Pancreas (tissue), 10 donors: ENCODE data around the gene PARVA. TPM values are rescaled to one million over a fixed set of nuclear protein-coding genes. Genes with fewer than 3 reads are reported as not detected.

Source experiments
- ATAC-seq, 4 donors: fragments of 200-7000 bp; cut with Tn5 transposase; one replicate each; pipeline versions ENCODE4 v1.8.0 to v1.9.1; 2020; ENCODE audit warnings: mild to moderate bottlenecking in 4 of 4, moderate library complexity in 4 of 4
- DNase-seq, 6 donors: peaks; one replicate each; pipeline ENCODE4 v3.0.0-alpha.2; 2020
- FAIRE-seq: peaks from 2 replicates; lab custom pipeline; 2012; peaks lifted over from hg19 to GRCh38; lab: Jason Lieb, UNC
- H3K27ac ChIP-seq, 4 donors: fragments of 200-600 bp; sonication (generic); 1 replicate in 3 of 4; 2 replicates in 1 of 4; pipeline versions ENCODE4 v1.5.0 to v1.8.0; 2020
- H3K27me3 ChIP-seq, 4 donors: fragments of 200-600 bp; one replicate each; pipeline ENCODE4 v1.8.0; 2021
- H3K36me3 ChIP-seq, 3 donors: fragments of 200-600 bp; sonication (generic) in 1 of 3; one replicate each; pipeline versions ENCODE4 v1.5.0 to v1.8.0; 2020 to 2021
- H3K4me1 ChIP-seq, 3 donors: fragments of 200-600 bp; one replicate each; pipeline ENCODE4 v1.8.0; 2021
- H3K4me3 ChIP-seq, 4 donors: fragments of 200-600 bp; sonication (generic) in 2 of 4; one replicate each; pipeline versions ENCODE4 v1.5.0 to v1.8.0; 2020 to 2021
- H3K9me3 ChIP-seq, 4 donors: fragments of 200-600 bp; one replicate each; pipeline ENCODE4 v1.8.0; 2021
- CTCF ChIP-seq, 4 donors: fragments of 200-600 bp; sonication (generic) in 3 of 4; IDR thresholded peaks; one replicate each; pipeline versions ENCODE4 v1.5.0 to v1.8.0; 2021; ENCODE audit warnings: antibody characterized with exemption in 4 of 4
- WGBS, 2 donors: extraction: QIAGEN DNeasy Blood & Tissue Kit; methylation state at CpG; one replicate each; pipeline ENCODE4 v1.1.7; 2013; 5-methylcytosine and 5-hydroxymethylcytosine counted together
- intact Hi-C, 3 donors: fragments of 100-400 bp; cut with DNase I; formaldehyde crosslinking; loops; one replicate each; pipeline versions ENCODE4 v1.11.1 to v1.14.2; 2022
- polyA plus RNA-seq, 2 donors: library from polyadenylated mRNA; stranded (reverse); fragments of 200-250 nt; gene quantifications; one replicate each; pipeline ENCODE4 v1.2.3, GENCODE V29; 2013
- total RNA-seq, 6 donors: library from RNA; stranded (reverse); fragmentation: NEBNext Ultra II Directional in 4 of 6; extraction: Animal tissue kit (Norgen Biotek cat#: 25700) in 4 of 6; gene quantifications; one replicate each; pipeline versions ENCODE4 v1.2.1 to v1.2.4, GENCODE V29; 2021 to 2023
- donor health status: healthy with polysubstance abuse.
- donor health status: DM: no; HTN: no; CAD: no; lungs with moderate emphysema.
- donor health status: DM: no; HTN: no; CAD: no.
- donor health status: control.
- donor health status: control.
- donor health status: Bipolar disorder and iron deficiency.
- donor health status: DM: yes; HTN: yes; CAD: no.
- donor health status: DM: no; HTN: no; CAD: no.
- donor health status: DM: no; HTN: no; CAD: no.
- donor health status: DM: yes; HTN: yes; CAD: no.

Gene PARVA
- total and polyA plus RNA-seq, 8 donors = 12.4 to 61.9 (median 43.1) TPM

GRCh38 chr11:12389676-12390657 is 12.6 kb downstream of the PARVA start:
- no peak for FAIRE-seq
- ATAC-seq = peak in 2 of 4 donors; percentile 21 to 25
- WGBS, 2 donors = 35 to 48% methylated on average over 10 of the region's 10 CpGs
- Histone ChIP-seq H3K4me3 (no peak overlapping the region), H3K27ac (peak overlapping the region in 3 of 4 donors; percentile 16 to 52 (median 23)), H3K36me3 (no peaks in the 10 kb centered on the region), H3K4me1 (peaks cover 11 to 29% (median 26%) of the 10 kb centered on the region in 3 donors), H3K27me3 (no peaks in the 10 kb centered on the region), H3K9me3 (no peaks in the 10 kb centered on the region)
- intact Hi-C loops = no loop called here
- DNase-seq = no peak
- no peak for TF ChIP-seq CTCF (IDR thresholded peaks at IDR 0.05)

GRCh38 chr11:12390687-12391110 is 13.3 kb downstream of the PARVA start:
- Histone ChIP-seq H3K4me1 (peaks cover 11 to 29% (median 26%) of the 10 kb centered on the region in 3 donors), H3K4me3 (no peak overlapping the region), H3K36me3 (no peaks in the 10 kb centered on the region), H3K27me3 (no peaks in the 10 kb centered on the region), H3K9me3 (no peaks in the 10 kb centered on the region), H3K27ac (peak overlapping the region in 3 of 4 donors; percentile 16 to 52 (median 23))
- no peak for TF ChIP-seq CTCF (IDR thresholded peaks at IDR 0.05)
- peak; percentile 47 to 82 (median 66) for ATAC-seq
- FAIRE-seq = no peak
- intact Hi-C loops = no loop called here
- DNase-seq = peak in 1 of 6 donors; percentile 39

GRCh38 chr11:12392672-12393071 is 15.3 kb downstream of the PARVA start:
- intact Hi-C loops = no loop called here
- no peaks in the 10 kb centered on the region for H3K36me3 ChIP-seq
- FAIRE-seq = no peak
- ATAC-seq = no peak
- peaks cover 11 to 33% (median 23%) of the 10 kb centered on the region in 3 donors for H3K4me1 ChIP-seq
- H3K4me3 ChIP-seq = no peak overlapping the region
- no peak for DNase-seq
- no peak overlapping the region for H3K27ac ChIP-seq
- WGBS, 2 donors = 92 to 100% methylated on average over 1 of the region's 1 CpG
- TF ChIP-seq CTCF (IDR thresholded peaks at IDR 0.05) = no peak
- H3K9me3 ChIP-seq = no peaks in the 10 kb centered on the region
- H3K27me3 ChIP-seq = no peaks in the 10 kb centered on the region

GRCh38 chr11:12393691-12394090 is 16.3 kb downstream of the PARVA start:
- TF ChIP-seq CTCF (IDR thresholded peaks at IDR 0.05) = no peak
- no peak for FAIRE-seq
- intact Hi-C loops = no loop called here

More at GRCh38 chr11:12393691-12394090, 16.3 kb downstream of the PARVA start:
- no peak overlapping the region for H3K4me3 ChIP-seq
- H3K27ac ChIP-seq = no peak overlapping the region
- DNase-seq (no peak), ATAC-seq (no peak)
- H3K27me3 ChIP-seq = no peaks in the 10 kb centered on the region
- WGBS, 2 donors = 95 to 100% methylated on average over 1 of the region's 1 CpG
- H3K36me3 ChIP-seq = no peaks in the 10 kb centered on the region
- H3K9me3 ChIP-seq = no peaks in the 10 kb centered on the region
- peaks cover 11 to 23% (median 23%) of the 10 kb centered on the region in 3 donors for H3K4me1 ChIP-seq
